PFSK-1 (cell line): ENCODE results near the gene NPY5R.

Experiments used
- FOXP2 ChIP-seq: optimal IDR thresholded peaks from 2 replicates; pipeline ENCODE3; 2011; ENCODE audit warnings: borderline replicate concordance, control low read depth, inconsistent platforms; ENCODE audit not compliant: insufficient read depth; ENCODE audit errors: extremely low read length, extremely low read depth
- POLR2AphosphoS5 ChIP-seq: IDR thresholded peaks from 2 replicates; pipeline ENCODE4 v1.6.1; 2012; ENCODE audit warnings: low read depth, mild to moderate bottlenecking, control low read depth, low read length, moderate library complexity
- SIN3A ChIP-seq: IDR thresholded peaks from 2 replicates; pipeline ENCODE4 v1.6.1; 2012; ENCODE audit warnings: mild to moderate bottlenecking, low read length, moderate library complexity, borderline replicate concordance; ENCODE audit not compliant: insufficient read depth
- TAF1 ChIP-seq: IDR thresholded peaks from 2 replicates; pipeline ENCODE4 v1.6.1; 2012; ENCODE audit warnings: low read length, control low read depth, borderline replicate concordance; ENCODE audit not compliant: insufficient read depth
- TF ChIP-seq, protein P1 (sequence below), 2 experiments: IDR thresholded peaks; 2 replicates each; pipeline versions ENCODE4 v1.6.1 to v1.8.0; 2011 to 2012; ENCODE audit warnings: low read depth in 2 of 2, low read length in 2 of 2, control low read depth in 1 of 2, inconsistent platforms in 1 of 2, mild to moderate bottlenecking in 1 of 2, moderate library complexity in 1 of 2; ENCODE audit not compliant: insufficient read depth in 1 of 2

Gene NPY5R

DNA sequence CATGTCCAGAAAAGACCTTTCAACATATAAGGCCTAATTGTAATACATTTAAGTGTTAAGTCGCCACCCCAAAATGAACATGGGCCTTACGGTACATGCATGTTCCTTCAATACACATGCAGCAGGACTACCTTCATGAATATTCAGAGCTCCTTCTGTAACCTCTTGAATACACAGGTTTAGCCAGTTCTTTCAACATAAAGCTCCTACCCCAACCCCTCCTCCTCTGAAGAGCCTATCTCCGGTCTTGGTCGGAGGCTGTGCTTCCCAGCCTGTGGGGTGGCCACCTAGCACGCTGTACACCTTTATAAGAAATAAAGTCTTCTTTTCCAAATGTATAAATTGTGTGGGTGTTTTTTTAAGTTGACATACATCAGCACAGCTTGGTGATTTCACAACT, 28.3 kb downstream of the NPY5R start:
- TF ChIP-seq SIN3A (no peak), POLR2AphosphoS5 (no peak), FOXP2 (no peak), TAF1 (no peak)
- TF ChIP-seq, protein P1, sequence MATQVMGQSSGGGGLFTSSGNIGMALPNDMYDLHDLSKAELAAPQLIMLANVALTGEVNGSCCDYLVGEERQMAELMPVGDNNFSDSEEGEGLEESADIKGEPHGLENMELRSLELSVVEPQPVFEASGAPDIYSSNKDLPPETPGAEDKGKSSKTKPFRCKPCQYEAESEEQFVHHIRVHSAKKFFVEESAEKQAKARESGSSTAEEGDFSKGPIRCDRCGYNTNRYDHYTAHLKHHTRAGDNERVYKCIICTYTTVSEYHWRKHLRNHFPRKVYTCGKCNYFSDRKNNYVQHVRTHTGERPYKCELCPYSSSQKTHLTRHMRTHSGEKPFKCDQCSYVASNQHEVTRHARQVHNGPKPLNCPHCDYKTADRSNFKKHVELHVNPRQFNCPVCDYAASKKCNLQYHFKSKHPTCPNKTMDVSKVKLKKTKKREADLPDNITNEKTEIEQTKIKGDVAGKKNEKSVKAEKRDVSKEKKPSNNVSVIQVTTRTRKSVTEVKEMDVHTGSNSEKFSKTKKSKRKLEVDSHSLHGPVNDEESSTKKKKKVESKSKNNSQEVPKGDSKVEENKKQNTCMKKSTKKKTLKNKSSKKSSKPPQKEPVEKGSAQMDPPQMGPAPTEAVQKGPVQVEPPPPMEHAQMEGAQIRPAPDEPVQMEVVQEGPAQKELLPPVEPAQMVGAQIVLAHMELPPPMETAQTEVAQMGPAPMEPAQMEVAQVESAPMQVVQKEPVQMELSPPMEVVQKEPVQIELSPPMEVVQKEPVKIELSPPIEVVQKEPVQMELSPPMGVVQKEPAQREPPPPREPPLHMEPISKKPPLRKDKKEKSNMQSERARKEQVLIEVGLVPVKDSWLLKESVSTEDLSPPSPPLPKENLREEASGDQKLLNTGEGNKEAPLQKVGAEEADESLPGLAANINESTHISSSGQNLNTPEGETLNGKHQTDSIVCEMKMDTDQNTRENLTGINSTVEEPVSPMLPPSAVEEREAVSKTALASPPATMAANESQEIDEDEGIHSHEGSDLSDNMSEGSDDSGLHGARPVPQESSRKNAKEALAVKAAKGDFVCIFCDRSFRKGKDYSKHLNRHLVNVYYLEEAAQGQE (IDR thresholded peaks at IDR 0.05; ENCODE audit: insufficient read depth in 1 of 2, low read depth in 2 of 2, low read length in 2 of 2): no peak

- TF ChIP-seq FOXP2 (no peak), TAF1 (no peak), POLR2AphosphoS5 (no peak), SIN3A (no peak)
- TF ChIP-seq, protein P1 (IDR thresholded peaks at IDR 0.05; ENCODE audit: insufficient read depth in 1 of 2, low read depth in 2 of 2, low read length in 2 of 2): no peak
Measured at GRCh38 chr4:163378661-163379060, 35.0 kb downstream of the NPY5R start.

DNA sequence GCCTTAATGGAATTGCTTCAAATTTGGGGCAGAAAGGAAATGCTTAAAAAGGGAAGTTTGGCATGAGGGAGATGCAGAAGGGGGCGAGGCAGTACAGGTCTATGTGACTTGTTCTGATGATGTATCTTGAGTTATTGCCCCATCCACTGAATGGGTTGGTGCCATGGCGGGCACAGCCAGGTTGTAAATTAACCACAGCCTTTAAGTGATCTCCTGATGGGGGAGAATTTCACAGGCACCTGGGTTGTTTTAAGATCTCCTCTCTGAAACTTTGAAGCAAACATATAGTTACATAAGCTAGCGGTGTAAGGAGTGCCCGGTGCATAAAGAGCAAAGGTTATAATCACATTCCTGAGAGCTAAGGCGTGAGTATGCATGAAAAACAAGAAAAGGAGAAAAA, 37.0 kb downstream of the NPY5R start:
- no peak for TF ChIP-seq TAF1
- no peak for TF ChIP-seq FOXP2
- TF ChIP-seq, protein P1 (IDR thresholded peaks at IDR 0.05; ENCODE audit: insufficient read depth in 1 of 2, low read depth in 2 of 2, low read length in 2 of 2): no peak
- no peak for TF ChIP-seq POLR2AphosphoS5
- TF ChIP-seq SIN3A: no peak

DNA sequence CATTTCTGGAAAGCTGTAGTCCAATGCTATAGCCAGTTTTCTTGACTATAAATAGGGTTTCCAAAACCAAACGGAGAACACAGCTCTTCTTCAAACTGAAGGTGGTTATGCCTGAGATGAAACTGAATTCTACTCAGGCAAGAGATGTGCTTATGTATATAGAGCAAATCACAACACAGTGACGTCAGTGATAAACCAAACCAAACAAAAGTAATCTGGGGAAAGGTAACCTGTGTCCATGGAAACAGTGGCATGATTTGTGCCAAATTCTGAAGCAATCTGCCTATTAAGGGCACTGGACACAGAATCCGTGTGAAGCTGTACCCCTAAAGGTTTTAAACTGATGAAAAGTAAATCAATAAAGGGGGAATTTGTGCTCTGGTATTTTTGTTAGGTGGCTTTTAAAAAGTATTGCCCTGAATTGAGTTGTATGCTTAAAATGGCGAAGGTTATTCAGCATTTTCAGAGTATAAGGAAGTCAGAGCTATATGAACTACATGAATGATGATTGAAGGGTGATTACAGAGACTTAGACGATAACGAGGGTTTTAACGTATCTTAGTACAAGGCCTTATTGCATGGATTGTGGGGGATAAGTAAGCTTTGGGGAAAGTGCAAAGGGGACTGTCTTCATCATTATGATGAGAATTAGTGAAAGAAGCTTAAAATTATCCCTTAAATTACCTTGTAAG, 38.6 kb downstream of the NPY5R start:
- no peak for TF ChIP-seq POLR2AphosphoS5
- no peak for TF ChIP-seq SIN3A
- TF ChIP-seq TAF1: no peak
- TF ChIP-seq, protein P1 (IDR thresholded peaks at IDR 0.05; ENCODE audit: insufficient read depth in 1 of 2, low read depth in 2 of 2, low read length in 2 of 2): no peak
- TF ChIP-seq FOXP2: no peak

- TF ChIP-seq, protein P1 (IDR thresholded peaks at IDR 0.05; ENCODE audit: insufficient read depth in 1 of 2, low read depth in 2 of 2, low read length in 2 of 2): no peak
- TF ChIP-seq FOXP2: no peak
- no peak for TF ChIP-seq POLR2AphosphoS5
- no peak for TF ChIP-seq TAF1
- TF ChIP-seq SIN3A: no peak
Measured at GRCh38 chr4:163384434-163384833, 40.7 kb downstream of the NPY5R start.
